Measurements from ENCODE around the gene EFTUD2.

- TF ChIP-seq, protein P1, sequence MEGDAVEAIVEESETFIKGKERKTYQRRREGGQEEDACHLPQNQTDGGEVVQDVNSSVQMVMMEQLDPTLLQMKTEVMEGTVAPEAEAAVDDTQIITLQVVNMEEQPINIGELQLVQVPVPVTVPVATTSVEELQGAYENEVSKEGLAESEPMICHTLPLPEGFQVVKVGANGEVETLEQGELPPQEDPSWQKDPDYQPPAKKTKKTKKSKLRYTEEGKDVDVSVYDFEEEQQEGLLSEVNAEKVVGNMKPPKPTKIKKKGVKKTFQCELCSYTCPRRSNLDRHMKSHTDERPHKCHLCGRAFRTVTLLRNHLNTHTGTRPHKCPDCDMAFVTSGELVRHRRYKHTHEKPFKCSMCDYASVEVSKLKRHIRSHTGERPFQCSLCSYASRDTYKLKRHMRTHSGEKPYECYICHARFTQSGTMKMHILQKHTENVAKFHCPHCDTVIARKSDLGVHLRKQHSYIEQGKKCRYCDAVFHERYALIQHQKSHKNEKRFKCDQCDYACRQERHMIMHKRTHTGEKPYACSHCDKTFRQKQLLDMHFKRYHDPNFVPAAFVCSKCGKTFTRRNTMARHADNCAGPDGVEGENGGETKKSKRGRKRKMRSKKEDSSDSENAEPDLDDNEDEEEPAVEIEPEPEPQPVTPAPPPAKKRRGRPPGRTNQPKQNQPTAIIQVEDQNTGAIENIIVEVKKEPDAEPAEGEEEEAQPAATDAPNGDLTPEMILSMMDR (conservative IDR thresholded peaks at IDR 0.05 in 1 of 2, IDR thresholded peaks at IDR 0.05 in 1 of 2; ENCODE audit: low read depth in 1 of 2, low read length in 2 of 2), result no peak
- TF ChIP-seq EZH2 (IDR thresholded peaks at IDR 0.05; ENCODE audit: low read length, missing control alignments), result no peak
These were observed 20.2 kb upstream of the EFTUD2 start for GRCh38 chr17:44919411-44919810.

Data from fibroblast of lung (primary cell).